RWPE2 (cell line): ENCODE measurements around the gene DMBT1.

Experiments
- ATAC-seq: fragments of 200-7000 bp; cut with Tn5 transposase; 3 replicates; pipeline ENCODE4 v1.9.1; 2021; ENCODE audit warnings: low read depth
- DNase-seq: peaks from one replicate; pipeline ENCODE4 v3.0.0-alpha.2; 2020; ENCODE audit warnings: low spot score
- H3K27ac ChIP-seq: fragments of 450-650 bp; 2 replicates; pipeline ENCODE4 v1.5.1; 2017; ENCODE audit warnings: mild to moderate bottlenecking; ENCODE audit not compliant: poor library complexity, severe bottlenecking
- H3K27me3 ChIP-seq: fragments of 250-450 bp; sonication (Bioruptor Pico); 2 replicates; pipeline ENCODE4 v1.5.1; 2021; ENCODE audit warnings: mild to moderate bottlenecking, moderate library complexity; ENCODE audit not compliant: insufficient read depth, poor library complexity, severe bottlenecking
- H3K36me3 ChIP-seq: fragments of 250-450 bp; sonication (Bioruptor Pico); 2 replicates; pipeline ENCODE4 v1.5.1; 2020; ENCODE audit warnings: low read depth, mild to moderate bottlenecking, moderate library complexity
- H3K4me1 ChIP-seq: fragments of 250-450 bp; sonication (Bioruptor Pico); 2 replicates; pipeline ENCODE4 v1.5.1; 2021; ENCODE audit warnings: mild to moderate bottlenecking, moderate library complexity; ENCODE audit not compliant: insufficient read depth, poor library complexity, severe bottlenecking
- H3K4me3 ChIP-seq: fragments of 250-450 bp; sonication (Bioruptor Pico); 2 replicates; pipeline ENCODE4 v1.5.1; 2021; ENCODE audit warnings: mild to moderate bottlenecking, moderate library complexity; ENCODE audit not compliant: severe bottlenecking
- H3K9me3 ChIP-seq: fragments of 250-450 bp; sonication (Bioruptor Pico); 2 replicates; pipeline ENCODE4 v1.5.1; 2021; ENCODE audit warnings: mild to moderate bottlenecking, moderate library complexity; ENCODE audit not compliant: severe bottlenecking
- TF ChIP-seq, protein P1 (sequence below): fragments of 450-650 bp; IDR thresholded peaks from one replicate; pipeline ENCODE4 v1.5.1; 2017; ENCODE audit warnings: mild to moderate bottlenecking, moderate library complexity; ENCODE audit not compliant: poor library complexity, severe bottlenecking

Gene DMBT1

DNA sequence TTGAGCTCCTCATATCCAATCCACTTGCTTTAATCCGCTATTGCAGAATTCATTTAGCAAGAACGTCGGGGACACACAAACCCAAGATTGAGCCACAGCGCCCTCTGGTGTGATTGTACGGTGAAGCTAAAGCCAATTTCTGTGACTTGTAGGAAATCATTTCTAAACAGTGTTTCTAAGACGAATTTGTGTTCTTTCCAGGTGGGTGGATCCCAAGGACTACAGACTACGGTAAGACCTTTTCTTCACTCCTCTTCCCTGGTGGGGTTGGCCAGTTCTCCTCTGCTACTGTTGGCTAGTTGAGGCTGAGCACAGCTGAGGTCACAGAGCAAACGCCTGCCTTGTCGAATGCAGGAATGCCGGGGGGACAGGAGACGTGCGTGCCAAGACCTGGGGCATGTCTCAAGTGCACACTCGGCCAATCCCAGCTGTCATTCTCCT is 5.2 kb downstream of the DMBT1 start:
- DNase-seq = no peak
- ATAC-seq = peak; percentile 61; the same call in 2 of the 3 replicates
- no peak overlapping the region for H3K4me3 ChIP-seq
- H3K36me3 ChIP-seq = no peaks in the 10 kb centered on the region
- no peaks in the 10 kb centered on the region for H3K9me3 ChIP-seq
- TF ChIP-seq, protein P1, sequence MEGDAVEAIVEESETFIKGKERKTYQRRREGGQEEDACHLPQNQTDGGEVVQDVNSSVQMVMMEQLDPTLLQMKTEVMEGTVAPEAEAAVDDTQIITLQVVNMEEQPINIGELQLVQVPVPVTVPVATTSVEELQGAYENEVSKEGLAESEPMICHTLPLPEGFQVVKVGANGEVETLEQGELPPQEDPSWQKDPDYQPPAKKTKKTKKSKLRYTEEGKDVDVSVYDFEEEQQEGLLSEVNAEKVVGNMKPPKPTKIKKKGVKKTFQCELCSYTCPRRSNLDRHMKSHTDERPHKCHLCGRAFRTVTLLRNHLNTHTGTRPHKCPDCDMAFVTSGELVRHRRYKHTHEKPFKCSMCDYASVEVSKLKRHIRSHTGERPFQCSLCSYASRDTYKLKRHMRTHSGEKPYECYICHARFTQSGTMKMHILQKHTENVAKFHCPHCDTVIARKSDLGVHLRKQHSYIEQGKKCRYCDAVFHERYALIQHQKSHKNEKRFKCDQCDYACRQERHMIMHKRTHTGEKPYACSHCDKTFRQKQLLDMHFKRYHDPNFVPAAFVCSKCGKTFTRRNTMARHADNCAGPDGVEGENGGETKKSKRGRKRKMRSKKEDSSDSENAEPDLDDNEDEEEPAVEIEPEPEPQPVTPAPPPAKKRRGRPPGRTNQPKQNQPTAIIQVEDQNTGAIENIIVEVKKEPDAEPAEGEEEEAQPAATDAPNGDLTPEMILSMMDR = peak; percentile 91
- no peaks in the 10 kb centered on the region for H3K27me3 ChIP-seq
- H3K27ac ChIP-seq = no peak overlapping the region
- H3K4me1 ChIP-seq = peaks cover 5% of the 10 kb centered on the region

- Histone ChIP-seq H3K4me1 (peaks cover 5% of the 10 kb centered on the region), H3K27me3 (no peaks in the 10 kb centered on the region), H3K36me3 (no peaks in the 10 kb centered on the region), H3K27ac (no peak overlapping the region), H3K9me3 (no peaks in the 10 kb centered on the region), H3K4me3 (no peak overlapping the region)
- TF ChIP-seq, protein P1 = no peak
- DNase-seq (no peak), ATAC-seq (no peak)
Measured at GRCh38 chr10:122566632-122567031, 6.1 kb downstream of the DMBT1 start.

GRCh38 chr10:122567056-122567660 is 6.6 kb downstream of the DMBT1 start:
- DNase-seq (no peak), ATAC-seq (no peak)
- Histone ChIP-seq H3K27me3 (no peaks in the 10 kb centered on the region), H3K36me3 (no peaks in the 10 kb centered on the region), H3K9me3 (no peaks in the 10 kb centered on the region), H3K4me3 (no peak overlapping the region), H3K27ac (no peak overlapping the region), H3K4me1 (peaks cover 5% of the 10 kb centered on the region)
- TF ChIP-seq, protein P1 = peak; percentile 31

DNA sequence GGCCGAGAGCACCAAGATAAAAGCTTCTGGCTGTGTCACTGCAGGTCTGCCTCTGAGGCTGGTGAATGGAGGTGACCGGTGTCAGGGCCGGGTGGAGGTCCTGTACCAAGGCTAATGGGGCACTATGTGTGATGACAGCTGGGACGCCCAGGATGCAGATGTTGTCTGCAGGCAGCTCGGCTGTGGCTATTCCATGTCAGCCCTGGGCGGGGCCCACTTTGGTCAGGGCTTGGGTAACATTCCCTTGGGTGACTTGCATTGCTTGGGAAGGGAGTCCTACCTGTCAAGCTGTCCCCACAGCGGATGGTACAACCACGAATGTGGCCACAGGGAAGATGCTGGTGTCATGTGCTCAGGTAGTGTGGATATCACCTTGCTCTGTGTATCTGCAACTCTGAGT is 8.0 kb downstream of the DMBT1 start:
- Histone ChIP-seq H3K9me3 (no peaks in the 10 kb centered on the region), H3K4me1 (peaks cover 5% of the 10 kb centered on the region), H3K4me3 (no peak overlapping the region), H3K36me3 (no peaks in the 10 kb centered on the region), H3K27ac (no peak overlapping the region), H3K27me3 (no peaks in the 10 kb centered on the region)
- TF ChIP-seq, protein P1 = no peak
- ATAC-seq = no peak
- no peak for DNase-seq

- Histone ChIP-seq H3K27ac (no peak overlapping the region), H3K9me3 (peaks cover 4% of the 10 kb centered on the region), H3K36me3 (no peaks in the 10 kb centered on the region), H3K4me3 (no peak overlapping the region), H3K4me1 (no peaks in the 10 kb centered on the region), H3K27me3 (no peaks in the 10 kb centered on the region)
- TF ChIP-seq, protein P1 = no peak
- ATAC-seq (no peak), DNase-seq (no peak)
Measured at GRCh38 chr10:122570920-122571319, 10.4 kb downstream of the DMBT1 start.
